ENCODE results near the gene TFF3.

DNA sequence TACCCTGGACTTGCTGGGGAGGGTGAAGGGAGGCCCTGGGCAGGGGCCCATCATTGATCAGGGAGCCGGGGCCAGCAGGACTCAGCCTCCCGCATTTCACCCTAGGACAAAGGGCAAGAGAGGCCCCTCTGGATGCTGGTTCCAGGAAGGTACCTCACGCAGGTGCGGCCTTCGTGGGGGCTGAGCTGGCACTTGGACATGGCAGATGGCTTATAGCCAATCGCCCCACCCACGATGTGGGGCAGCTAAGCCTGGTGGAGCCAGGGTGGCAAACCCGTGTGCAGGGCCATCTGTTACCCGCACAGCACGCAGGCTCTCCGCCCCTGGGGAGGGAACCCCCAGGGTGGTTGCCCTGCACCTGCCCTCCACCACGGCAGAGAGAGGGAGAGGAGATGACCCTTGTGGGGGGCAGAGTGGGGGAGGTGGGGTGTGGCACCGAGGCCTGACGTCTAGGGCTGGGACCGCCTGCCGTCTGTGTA, 2.5 kb downstream of the TFF3 start:
- TF ChIP-seq, protein P1, sequence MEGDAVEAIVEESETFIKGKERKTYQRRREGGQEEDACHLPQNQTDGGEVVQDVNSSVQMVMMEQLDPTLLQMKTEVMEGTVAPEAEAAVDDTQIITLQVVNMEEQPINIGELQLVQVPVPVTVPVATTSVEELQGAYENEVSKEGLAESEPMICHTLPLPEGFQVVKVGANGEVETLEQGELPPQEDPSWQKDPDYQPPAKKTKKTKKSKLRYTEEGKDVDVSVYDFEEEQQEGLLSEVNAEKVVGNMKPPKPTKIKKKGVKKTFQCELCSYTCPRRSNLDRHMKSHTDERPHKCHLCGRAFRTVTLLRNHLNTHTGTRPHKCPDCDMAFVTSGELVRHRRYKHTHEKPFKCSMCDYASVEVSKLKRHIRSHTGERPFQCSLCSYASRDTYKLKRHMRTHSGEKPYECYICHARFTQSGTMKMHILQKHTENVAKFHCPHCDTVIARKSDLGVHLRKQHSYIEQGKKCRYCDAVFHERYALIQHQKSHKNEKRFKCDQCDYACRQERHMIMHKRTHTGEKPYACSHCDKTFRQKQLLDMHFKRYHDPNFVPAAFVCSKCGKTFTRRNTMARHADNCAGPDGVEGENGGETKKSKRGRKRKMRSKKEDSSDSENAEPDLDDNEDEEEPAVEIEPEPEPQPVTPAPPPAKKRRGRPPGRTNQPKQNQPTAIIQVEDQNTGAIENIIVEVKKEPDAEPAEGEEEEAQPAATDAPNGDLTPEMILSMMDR (IDR thresholded peaks at IDR 0.05), result no peak
- TF ChIP-seq EZH2phosphoT487 (IDR thresholded peaks at IDR 0.05), result no peak
